ENCODE data around the gene MRPS18A.

- TF ChIP-seq, protein P1, sequence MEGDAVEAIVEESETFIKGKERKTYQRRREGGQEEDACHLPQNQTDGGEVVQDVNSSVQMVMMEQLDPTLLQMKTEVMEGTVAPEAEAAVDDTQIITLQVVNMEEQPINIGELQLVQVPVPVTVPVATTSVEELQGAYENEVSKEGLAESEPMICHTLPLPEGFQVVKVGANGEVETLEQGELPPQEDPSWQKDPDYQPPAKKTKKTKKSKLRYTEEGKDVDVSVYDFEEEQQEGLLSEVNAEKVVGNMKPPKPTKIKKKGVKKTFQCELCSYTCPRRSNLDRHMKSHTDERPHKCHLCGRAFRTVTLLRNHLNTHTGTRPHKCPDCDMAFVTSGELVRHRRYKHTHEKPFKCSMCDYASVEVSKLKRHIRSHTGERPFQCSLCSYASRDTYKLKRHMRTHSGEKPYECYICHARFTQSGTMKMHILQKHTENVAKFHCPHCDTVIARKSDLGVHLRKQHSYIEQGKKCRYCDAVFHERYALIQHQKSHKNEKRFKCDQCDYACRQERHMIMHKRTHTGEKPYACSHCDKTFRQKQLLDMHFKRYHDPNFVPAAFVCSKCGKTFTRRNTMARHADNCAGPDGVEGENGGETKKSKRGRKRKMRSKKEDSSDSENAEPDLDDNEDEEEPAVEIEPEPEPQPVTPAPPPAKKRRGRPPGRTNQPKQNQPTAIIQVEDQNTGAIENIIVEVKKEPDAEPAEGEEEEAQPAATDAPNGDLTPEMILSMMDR (IDR thresholded peaks at IDR 0.05 in 4 of 5, conservative IDR thresholded peaks at IDR 0.05 in 1 of 5) = no peak
- no peak for TF ChIP-seq POLR2A (IDR thresholded peaks at IDR 0.05)
Observed at GRCh38 chr6:43625393-43625992, 62.1 kb downstream of the MRPS18A start.
